Body of pancreas (tissue), 4 donors: Measurements from ENCODE around the gene SYNE3. TPM values are rescaled to one million over a fixed set of nuclear protein-coding genes. Genes with fewer than 3 reads are reported as not detected.

Source experiments
- ATAC-seq: fragments of 150-250 bp; one replicate; pipeline ENCODE4 v1.9.1; 2016
- DNase-seq, 4 donors: peaks; one replicate each; pipeline ENCODE4 v3.0.0-alpha.2; 2019
- H3K27ac ChIP-seq, 4 donors: fragments of 200-600 bp; sonication (generic); 1 replicate in 3 of 4; 2 replicates in 1 of 4; pipeline versions ENCODE4 v1.5.1 to v1.6.1; 2016 to 2019; ENCODE audit warnings: mild to moderate bottlenecking in 1 of 4, mixed read lengths in 1 of 4, moderate library complexity in 1 of 4
- H3K27me3 ChIP-seq, 2 donors: fragments of 200-600 bp; sonication (generic); one replicate each; pipeline ENCODE4 v1.6.0; 2016; ENCODE audit warnings: mild to moderate bottlenecking in 1 of 2
- H3K36me3 ChIP-seq, 2 donors: fragments of 200-600 bp; sonication (generic); replicated peaks in 1 of 2; 2 replicates each; pipeline ENCODE4 v1.5.1; 2016; ENCODE audit warnings: low read depth in 2 of 2; ENCODE audit not compliant: insufficient read depth in 1 of 2
- H3K4me1 ChIP-seq: fragments of 200-600 bp; sonication (generic); one replicate; pipeline ENCODE4 v1.6.0; 2016
- H3K4me3 ChIP-seq, 2 donors: fragments of 200-600 bp; sonication (generic); 1 replicate in 1 of 2; 2 replicates in 1 of 2; pipeline ENCODE4 v1.5.1; 2016 to 2019
- H3K9me3 ChIP-seq, 3 donors: fragments of 200-600 bp; sonication (generic); 1 replicate in 2 of 3; 2 replicates in 1 of 3; pipeline ENCODE4 v1.5.1; 2016
- CTCF ChIP-seq, 7 experiments: fragments of 450-650 bp in 4 of 7; fragments of 200-600 bp in 3 of 7; sonication (generic) in 3 of 7; IDR thresholded peaks; one replicate each; pipeline ENCODE4 v1.5.1; 2016 to 2019; ENCODE audit warnings: antibody characterized with exemption in 7 of 7
- POLR2A ChIP-seq, 3 donors: fragments of 450-650 bp; IDR thresholded peaks; one replicate each; pipeline ENCODE4 v1.6.1; 2016; ENCODE audit warnings: antibody characterized with exemption in 3 of 3, mild to moderate bottlenecking in 2 of 3
- WGBS, 2 donors: methylation state at CpG; one replicate each; pipeline ENCODE4 v1.1.5; 2017; 5-methylcytosine and 5-hydroxymethylcytosine counted together
- intact Hi-C: fragments of 100-400 bp; cut with DNase I; formaldehyde crosslinking; loops from one replicate; pipeline ENCODE4 v1.15.1; 2023
- total RNA-seq, 2 donors: library from RNA; depleted of rRNA; stranded (reverse); fragments of >200 nt; gene quantifications; one replicate each; pipeline ENCODE4 v1.1.0, GENCODE V29; 2016

SYNE3 gene
- total RNA-seq, 2 donors from 2014 or later, result 7.0 to 7.3 TPM

- Histone ChIP-seq H3K4me1 (peaks cover under 1% of the 10 kb centered on the region), H3K27ac (no peak overlapping the region), H3K4me3 (no peak overlapping the region), H3K27me3 (no peaks in the 10 kb centered on the region), H3K36me3 (no peaks in the 10 kb centered on the region), H3K9me3 (no peaks in the 10 kb centered on the region)
- DNase-seq (no peak), ATAC-seq (no peak)
- intact Hi-C loops, result no loop called here
- TF ChIP-seq POLR2A (IDR thresholded peaks at IDR 0.05) (no peak), CTCF (IDR thresholded peaks at IDR 0.05) (no peak)
- 74 to 81% methylated on average over 6 of the region's 6 CpGs for WGBS, 2 donors
Measured at GRCh38 chr14:95509495-95509894, 7.0 kb downstream of the SYNE3 start.

- no peaks in the 10 kb centered on the region for H3K9me3 ChIP-seq
- H3K4me3 ChIP-seq, result no peak overlapping the region
- DNase-seq, result no peak
- intact Hi-C loops, result no loop called here
- TF ChIP-seq POLR2A (IDR thresholded peaks at IDR 0.05) (no peak), CTCF (IDR thresholded peaks at IDR 0.05) (no peak)
- H3K4me1 ChIP-seq, result no peaks in the 10 kb centered on the region
- H3K27ac ChIP-seq, result peak overlapping the region in 1 of 4 donors; percentile 64
- no peaks in the 10 kb centered on the region for H3K36me3 ChIP-seq
- no peaks in the 10 kb centered on the region for H3K27me3 ChIP-seq
- 83 to 88% methylated on average over 6 of the region's 6 CpGs for WGBS, 2 donors
- no peak for ATAC-seq
Measured at GRCh38 chr14:95508377-95508776, 8.1 kb downstream of the SYNE3 start.

GRCh38 chr14:95507701-95508103 is 8.7 kb downstream of the SYNE3 start:
- no peaks in the 10 kb centered on the region for H3K9me3 ChIP-seq
- H3K36me3 ChIP-seq, result no peaks in the 10 kb centered on the region
- H3K4me1 ChIP-seq, result no peaks in the 10 kb centered on the region
- H3K4me3 ChIP-seq, result no peak overlapping the region
- DNase-seq (peak in 1 of 4 donors; percentile 86), ATAC-seq (peak; percentile 36)
- intact Hi-C loops, result no loop called here
- peak overlapping the region in 3 of 4 donors; percentile 21 to 64 (median 48) for H3K27ac ChIP-seq
- WGBS, 2 donors, result 61 to 68% methylated on average over 3 of the region's 3 CpGs
- TF ChIP-seq POLR2A (IDR thresholded peaks at IDR 0.05), result no peak
- TF ChIP-seq CTCF (IDR thresholded peaks at IDR 0.05), result no peak
- no peaks in the 10 kb centered on the region for H3K27me3 ChIP-seq

- Histone ChIP-seq H3K36me3 (no peaks in the 10 kb centered on the region), H3K9me3 (no peaks in the 10 kb centered on the region), H3K27ac (peak overlapping the region in 3 of 4 donors; percentile 21 to 77 (median 48)), H3K4me3 (no peak overlapping the region), H3K27me3 (no peaks in the 10 kb centered on the region), H3K4me1 (no peaks in the 10 kb centered on the region)
- 53 to 61% methylated on average over 8 of the region's 8 CpGs for WGBS, 2 donors
- intact Hi-C loops, result no loop called here
- DNase-seq (peak in 3 of 4 donors; percentile 30 to 85 (median 71)), ATAC-seq (peak; percentile 77)
- TF ChIP-seq POLR2A (IDR thresholded peaks at IDR 0.05) (no peak), CTCF (IDR thresholded peaks at IDR 0.05) (no peak)
Measured at GRCh38 chr14:95507174-95507573, 9.3 kb downstream of the SYNE3 start.

GRCh38 chr14:95505030-95505589 is 11.3 kb downstream of the SYNE3 start:
- Histone ChIP-seq H3K36me3 (no peaks in the 10 kb centered on the region), H3K27me3 (no peaks in the 10 kb centered on the region), H3K4me3 (no peak overlapping the region), H3K4me1 (peaks cover 7% of the 10 kb centered on the region), H3K27ac (no peak overlapping the region), H3K9me3 (no peaks in the 10 kb centered on the region)
- TF ChIP-seq POLR2A (IDR thresholded peaks at IDR 0.05) (no peak), CTCF (IDR thresholded peaks at IDR 0.05) (no peak)
- no peak for DNase-seq
- intact Hi-C loops, result no loop called here
- WGBS, 2 donors, result 85 to 90% methylated on average over 16 to 17 of the region's 17 CpGs
- ATAC-seq, result no peak
